HepG2 (cell line): ENCODE data around the gene PITX3. TPM values are rescaled to one million over a fixed set of nuclear protein-coding genes. Genes with fewer than 3 reads are reported as not detected.

Experiments
- CBX1 ChIP-seq: IDR thresholded peaks from one replicate; pipeline ENCODE4 v1.6.1; 2016; ENCODE audit warnings: antibody characterized with exemption, low read depth
- GABPA ChIP-seq, 2 experiments: IDR thresholded peaks; 2 replicates each; pipeline ENCODE4 v1.6.1; 2011 to 2016; ENCODE audit warnings: low read depth in 2 of 2, low read length in 1 of 2, missing biosample characterization in 1 of 2, missing genetic modification characterization in 1 of 2
- MATR3 ChIP-seq: sonication (generic); formaldehyde crosslinking; IDR thresholded peaks from 2 replicates; pipeline ENCODE4 v1.4.0; 2020; ENCODE audit warnings: missing genetic modification reagents
- SETDB1 ChIP-seq: sonication (generic); formaldehyde crosslinking; IDR thresholded peaks from 2 replicates; pipeline ENCODE4 v1.5.1; 2020; ENCODE audit warnings: missing genetic modification reagents, mild to moderate bottlenecking, borderline replicate concordance
- TEAD3 ChIP-seq: optimal IDR thresholded peaks from 2 replicates; pipeline ENCODE3; 2016; ENCODE audit warnings: borderline replicate concordance
- ZC3H13 ChIP-seq: sonication (generic); formaldehyde crosslinking; IDR thresholded peaks from 2 replicates; pipeline ENCODE4 v1.8.1; 2023; ENCODE audit warnings: mild to moderate bottlenecking, missing genetic modification reagents, moderate library complexity
- ZNF496 ChIP-seq: sonication (generic); formaldehyde crosslinking; IDR thresholded peaks from 2 replicates; pipeline ENCODE4 v1.8.1; 2023; ENCODE audit warnings: mild to moderate bottlenecking, moderate library complexity, missing genetic modification reagents; ENCODE audit not compliant: insufficient replicate concordance
- polyA plus RNA-seq, 8 experiments: library from polyadenylated mRNA; depleted of rRNA in 3 of 8; stranded (reverse) in 7 of 8; unstranded in 1 of 8; fragments of >200 nt; fragmentation: Illumina TruSeq in 4 of 8; extraction: Trizol in 4 of 8; gene quantifications; 2 replicates each; pipeline versions ENCODE4 v1.2.1 to v1.2.3, GENCODE V29; 2011 to 2016; ENCODE audit warnings: low read depth in 4 of 8, missing spikeins in 1 of 8, mixed read lengths in 1 of 8; ENCODE audit not compliant: insufficient read depth in 1 of 8
- total RNA-seq, 5 experiments: library from RNA; depleted of rRNA; stranded (reverse); fragments of >200 nt; fragmentation: Illumina TruSeq; extraction: Trizol; gene quantifications; 2 replicates each; pipeline ENCODE4 v1.2.3, GENCODE V29; 2016; ENCODE audit warnings: low read depth in 1 of 5
- TF ChIP-seq, protein P1 (sequence below): sonication (generic); formaldehyde crosslinking; IDR thresholded peaks from 2 replicates; pipeline ENCODE4 v1.5.0; 2020; ENCODE audit warnings: missing genetic modification reagents
- TF ChIP-seq, protein P2 (sequence below): sonication (generic); formaldehyde crosslinking; IDR thresholded peaks from 2 replicates; pipeline ENCODE4 v1.4.0; 2020; ENCODE audit warnings: low read depth, mild to moderate bottlenecking, missing genetic modification reagents
- TF ChIP-seq, protein P3 (sequence below): IDR thresholded peaks from 2 replicates; pipeline ENCODE4 v1.6.1; 2016; ENCODE audit warnings: control low read depth
- TF ChIP-seq, protein P4 (sequence below): fragments of 450-650 bp; IDR thresholded peaks from 2 replicates; pipeline ENCODE4 v1.6.1; 2017
- TF ChIP-seq, protein P5 (sequence below), 2 experiments: IDR thresholded peaks; 2 replicates each; pipeline ENCODE4 v1.6.1; 2011 to 2012; ENCODE audit warnings: low read length in 2 of 2, borderline replicate concordance in 1 of 2, low read depth in 1 of 2, mild to moderate bottlenecking in 1 of 2, moderate library complexity in 1 of 2
- TF ChIP-seq, protein P6 (sequence below): fragments of 450-650 bp; IDR thresholded peaks from 2 replicates; pipeline ENCODE4 v1.6.1; 2017; ENCODE audit warnings: mild to moderate bottlenecking
- TF ChIP-seq, protein P7 (sequence below): sonication (generic); formaldehyde crosslinking; IDR thresholded peaks from 2 replicates; pipeline ENCODE4 v1.8.1; 2023; ENCODE audit warnings: missing genetic modification reagents, inconsistent platforms, borderline replicate concordance

PITX3 gene
- total and polyA plus RNA-seq, 2 of the 13 experiments (the other 11 are each of a cell fraction or from before 2014, with no cell fraction given): not detected

DNA sequence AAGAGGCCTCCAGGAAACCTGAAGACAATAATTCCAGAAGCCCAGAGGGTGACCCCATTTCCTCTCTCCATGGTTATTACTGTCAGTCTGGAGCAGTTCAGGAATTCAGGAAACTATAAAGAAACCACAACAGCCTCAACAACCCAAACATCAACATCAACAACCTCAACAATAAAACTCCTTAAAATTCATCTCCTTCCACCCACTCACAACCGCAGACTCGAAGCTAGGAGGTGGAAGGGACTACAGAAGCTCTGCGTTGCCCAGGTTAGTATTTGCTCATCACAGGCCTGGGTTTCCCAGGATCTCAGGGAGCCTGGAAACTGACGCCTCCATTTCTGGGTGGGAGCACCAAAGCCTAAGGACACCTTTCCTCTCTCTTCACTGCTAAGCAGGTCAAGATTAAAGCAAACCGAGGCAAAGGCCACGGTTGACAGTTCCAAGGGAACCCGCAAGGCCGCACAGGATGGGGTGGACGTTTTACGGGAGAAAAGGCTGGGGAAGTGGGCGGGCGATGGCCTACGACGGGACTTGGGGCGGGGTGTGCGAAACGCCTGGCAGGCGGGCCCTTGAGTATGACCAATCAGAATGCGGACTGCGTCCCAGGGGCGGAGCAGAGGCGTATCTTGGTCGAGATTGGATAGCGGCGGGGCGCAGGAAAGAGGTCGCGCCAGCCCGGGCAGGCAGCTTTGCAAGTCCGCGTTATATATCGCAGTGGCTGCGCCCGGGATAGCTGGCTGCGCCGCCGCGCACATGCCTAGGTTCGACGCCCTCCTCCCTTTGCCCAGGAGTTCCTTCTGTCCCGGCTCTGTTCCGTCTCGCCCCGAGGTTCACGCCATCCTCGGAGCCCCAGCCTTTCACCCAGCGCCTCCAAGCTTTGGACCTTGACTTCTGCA lies 15.4 kb downstream of the PITX3 start, which contains the start of gene ELOVL3 (continued):
- TF ChIP-seq, protein P1, sequence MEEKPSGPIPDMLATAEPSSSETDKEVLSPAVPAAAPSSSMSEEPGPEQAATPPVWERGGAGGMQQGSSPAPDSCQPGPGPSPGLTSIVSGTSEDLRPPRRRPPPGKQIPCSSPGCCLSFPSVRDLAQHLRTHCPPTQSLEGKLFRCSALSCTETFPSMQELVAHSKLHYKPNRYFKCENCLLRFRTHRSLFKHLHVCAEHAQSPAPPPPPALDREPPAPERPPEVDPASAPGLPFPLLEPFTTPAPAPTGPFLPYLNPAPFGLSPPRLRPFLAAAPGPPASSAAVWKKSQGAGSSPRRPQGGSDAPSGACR (CRISPR knock-in tag): no peak
- TF ChIP-seq TEAD3 (CRISPR knock-in tag) (peak; percentile 65), ZNF496 (CRISPR knock-in tag) (no peak), ZC3H13 (CRISPR knock-in tag) (peak; percentile 81; the same call in 1 of the 2 replicates), SETDB1 (no peak), GABPA (IDR thresholded peaks at IDR 0.05; ENCODE audit: low read depth, low read length) (no peak), GABPA (CRISPR knock-in tag; IDR thresholded peaks at IDR 0.05; ENCODE audit: low read depth) (no peak), CBX1 (no peak), MATR3 (no peak)
- TF ChIP-seq, protein P2, sequence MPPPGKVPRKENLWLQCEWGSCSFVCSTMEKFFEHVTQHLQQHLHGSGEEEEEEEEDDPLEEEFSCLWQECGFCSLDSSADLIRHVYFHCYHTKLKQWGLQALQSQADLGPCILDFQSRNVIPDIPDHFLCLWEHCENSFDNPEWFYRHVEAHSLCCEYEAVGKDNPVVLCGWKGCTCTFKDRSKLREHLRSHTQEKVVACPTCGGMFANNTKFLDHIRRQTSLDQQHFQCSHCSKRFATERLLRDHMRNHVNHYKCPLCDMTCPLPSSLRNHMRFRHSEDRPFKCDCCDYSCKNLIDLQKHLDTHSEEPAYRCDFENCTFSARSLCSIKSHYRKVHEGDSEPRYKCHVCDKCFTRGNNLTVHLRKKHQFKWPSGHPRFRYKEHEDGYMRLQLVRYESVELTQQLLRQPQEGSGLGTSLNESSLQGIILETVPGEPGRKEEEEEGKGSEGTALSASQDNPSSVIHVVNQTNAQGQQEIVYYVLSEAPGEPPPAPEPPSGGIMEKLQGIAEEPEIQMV (CRISPR knock-in tag): peak; percentile 91
- TF ChIP-seq, protein P3, sequence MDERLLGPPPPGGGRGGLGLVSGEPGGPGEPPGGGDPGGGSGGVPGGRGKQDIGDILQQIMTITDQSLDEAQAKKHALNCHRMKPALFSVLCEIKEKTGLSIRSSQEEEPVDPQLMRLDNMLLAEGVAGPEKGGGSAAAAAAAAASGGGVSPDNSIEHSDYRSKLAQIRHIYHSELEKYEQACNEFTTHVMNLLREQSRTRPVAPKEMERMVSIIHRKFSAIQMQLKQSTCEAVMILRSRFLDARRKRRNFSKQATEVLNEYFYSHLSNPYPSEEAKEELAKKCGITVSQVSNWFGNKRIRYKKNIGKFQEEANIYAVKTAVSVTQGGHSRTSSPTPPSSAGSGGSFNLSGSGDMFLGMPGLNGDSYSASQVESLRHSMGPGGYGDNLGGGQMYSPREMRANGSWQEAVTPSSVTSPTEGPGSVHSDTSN (CRISPR knock-in tag): no peak
- TF ChIP-seq, protein P4, sequence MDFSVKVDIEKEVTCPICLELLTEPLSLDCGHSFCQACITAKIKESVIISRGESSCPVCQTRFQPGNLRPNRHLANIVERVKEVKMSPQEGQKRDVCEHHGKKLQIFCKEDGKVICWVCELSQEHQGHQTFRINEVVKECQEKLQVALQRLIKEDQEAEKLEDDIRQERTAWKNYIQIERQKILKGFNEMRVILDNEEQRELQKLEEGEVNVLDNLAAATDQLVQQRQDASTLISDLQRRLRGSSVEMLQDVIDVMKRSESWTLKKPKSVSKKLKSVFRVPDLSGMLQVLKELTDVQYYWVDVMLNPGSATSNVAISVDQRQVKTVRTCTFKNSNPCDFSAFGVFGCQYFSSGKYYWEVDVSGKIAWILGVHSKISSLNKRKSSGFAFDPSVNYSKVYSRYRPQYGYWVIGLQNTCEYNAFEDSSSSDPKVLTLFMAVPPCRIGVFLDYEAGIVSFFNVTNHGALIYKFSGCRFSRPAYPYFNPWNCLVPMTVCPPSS: no peak
- TF ChIP-seq, protein P5, sequence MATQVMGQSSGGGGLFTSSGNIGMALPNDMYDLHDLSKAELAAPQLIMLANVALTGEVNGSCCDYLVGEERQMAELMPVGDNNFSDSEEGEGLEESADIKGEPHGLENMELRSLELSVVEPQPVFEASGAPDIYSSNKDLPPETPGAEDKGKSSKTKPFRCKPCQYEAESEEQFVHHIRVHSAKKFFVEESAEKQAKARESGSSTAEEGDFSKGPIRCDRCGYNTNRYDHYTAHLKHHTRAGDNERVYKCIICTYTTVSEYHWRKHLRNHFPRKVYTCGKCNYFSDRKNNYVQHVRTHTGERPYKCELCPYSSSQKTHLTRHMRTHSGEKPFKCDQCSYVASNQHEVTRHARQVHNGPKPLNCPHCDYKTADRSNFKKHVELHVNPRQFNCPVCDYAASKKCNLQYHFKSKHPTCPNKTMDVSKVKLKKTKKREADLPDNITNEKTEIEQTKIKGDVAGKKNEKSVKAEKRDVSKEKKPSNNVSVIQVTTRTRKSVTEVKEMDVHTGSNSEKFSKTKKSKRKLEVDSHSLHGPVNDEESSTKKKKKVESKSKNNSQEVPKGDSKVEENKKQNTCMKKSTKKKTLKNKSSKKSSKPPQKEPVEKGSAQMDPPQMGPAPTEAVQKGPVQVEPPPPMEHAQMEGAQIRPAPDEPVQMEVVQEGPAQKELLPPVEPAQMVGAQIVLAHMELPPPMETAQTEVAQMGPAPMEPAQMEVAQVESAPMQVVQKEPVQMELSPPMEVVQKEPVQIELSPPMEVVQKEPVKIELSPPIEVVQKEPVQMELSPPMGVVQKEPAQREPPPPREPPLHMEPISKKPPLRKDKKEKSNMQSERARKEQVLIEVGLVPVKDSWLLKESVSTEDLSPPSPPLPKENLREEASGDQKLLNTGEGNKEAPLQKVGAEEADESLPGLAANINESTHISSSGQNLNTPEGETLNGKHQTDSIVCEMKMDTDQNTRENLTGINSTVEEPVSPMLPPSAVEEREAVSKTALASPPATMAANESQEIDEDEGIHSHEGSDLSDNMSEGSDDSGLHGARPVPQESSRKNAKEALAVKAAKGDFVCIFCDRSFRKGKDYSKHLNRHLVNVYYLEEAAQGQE (IDR thresholded peaks at IDR 0.05; ENCODE audit: borderline replicate concordance in 1 of 2, low read depth in 1 of 2, low read length in 2 of 2): no peak
- TF ChIP-seq, protein P6, sequence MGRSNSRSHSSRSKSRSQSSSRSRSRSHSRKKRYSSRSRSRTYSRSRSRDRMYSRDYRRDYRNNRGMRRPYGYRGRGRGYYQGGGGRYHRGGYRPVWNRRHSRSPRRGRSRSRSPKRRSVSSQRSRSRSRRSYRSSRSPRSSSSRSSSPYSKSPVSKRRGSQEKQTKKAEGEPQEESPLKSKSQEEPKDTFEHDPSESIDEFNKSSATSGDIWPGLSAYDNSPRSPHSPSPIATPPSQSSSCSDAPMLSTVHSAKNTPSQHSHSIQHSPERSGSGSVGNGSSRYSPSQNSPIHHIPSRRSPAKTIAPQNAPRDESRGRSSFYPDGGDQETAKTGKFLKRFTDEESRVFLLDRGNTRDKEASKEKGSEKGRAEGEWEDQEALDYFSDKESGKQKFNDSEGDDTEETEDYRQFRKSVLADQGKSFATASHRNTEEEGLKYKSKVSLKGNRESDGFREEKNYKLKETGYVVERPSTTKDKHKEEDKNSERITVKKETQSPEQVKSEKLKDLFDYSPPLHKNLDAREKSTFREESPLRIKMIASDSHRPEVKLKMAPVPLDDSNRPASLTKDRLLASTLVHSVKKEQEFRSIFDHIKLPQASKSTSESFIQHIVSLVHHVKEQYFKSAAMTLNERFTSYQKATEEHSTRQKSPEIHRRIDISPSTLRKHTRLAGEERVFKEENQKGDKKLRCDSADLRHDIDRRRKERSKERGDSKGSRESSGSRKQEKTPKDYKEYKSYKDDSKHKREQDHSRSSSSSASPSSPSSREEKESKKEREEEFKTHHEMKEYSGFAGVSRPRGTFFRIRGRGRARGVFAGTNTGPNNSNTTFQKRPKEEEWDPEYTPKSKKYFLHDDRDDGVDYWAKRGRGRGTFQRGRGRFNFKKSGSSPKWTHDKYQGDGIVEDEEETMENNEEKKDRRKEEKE: no peak
- TF ChIP-seq, protein P7, sequence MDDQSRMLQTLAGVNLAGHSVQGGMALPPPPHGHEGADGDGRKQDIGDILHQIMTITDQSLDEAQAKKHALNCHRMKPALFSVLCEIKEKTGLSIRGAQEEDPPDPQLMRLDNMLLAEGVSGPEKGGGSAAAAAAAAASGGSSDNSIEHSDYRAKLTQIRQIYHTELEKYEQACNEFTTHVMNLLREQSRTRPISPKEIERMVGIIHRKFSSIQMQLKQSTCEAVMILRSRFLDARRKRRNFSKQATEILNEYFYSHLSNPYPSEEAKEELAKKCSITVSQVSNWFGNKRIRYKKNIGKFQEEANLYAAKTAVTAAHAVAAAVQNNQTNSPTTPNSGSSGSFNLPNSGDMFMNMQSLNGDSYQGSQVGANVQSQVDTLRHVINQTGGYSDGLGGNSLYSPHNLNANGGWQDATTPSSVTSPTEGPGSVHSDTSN (CRISPR knock-in tag): no peak
